Gastrocnemius medialis (tissue), 4 donors: ENCODE data around the gene KCNK15.

ENCODE experiments used
- POLR2A ChIP-seq, 2 donors: fragments of 450-650 bp; IDR thresholded peaks; one replicate each; pipeline ENCODE4 v1.6.1; 2017; ENCODE audit warnings: antibody characterized with exemption in 2 of 2, mild to moderate bottlenecking in 2 of 2, moderate library complexity in 2 of 2
- TF ChIP-seq, protein P1 (sequence below), 5 experiments: fragments of 450-650 bp in 3 of 5; fragments of 200-600 bp in 2 of 5; sonication (generic) in 2 of 5; IDR thresholded peaks in 4 of 5; conservative IDR thresholded peaks in 1 of 5; 1 replicate in 4 of 5; 2 replicates in 1 of 5; pipeline ENCODE4 v1.5.1; 2016 to 2019; ENCODE audit warnings: antibody characterized with exemption in 5 of 5, mild to moderate bottlenecking in 3 of 5, moderate library complexity in 3 of 5

DNA sequence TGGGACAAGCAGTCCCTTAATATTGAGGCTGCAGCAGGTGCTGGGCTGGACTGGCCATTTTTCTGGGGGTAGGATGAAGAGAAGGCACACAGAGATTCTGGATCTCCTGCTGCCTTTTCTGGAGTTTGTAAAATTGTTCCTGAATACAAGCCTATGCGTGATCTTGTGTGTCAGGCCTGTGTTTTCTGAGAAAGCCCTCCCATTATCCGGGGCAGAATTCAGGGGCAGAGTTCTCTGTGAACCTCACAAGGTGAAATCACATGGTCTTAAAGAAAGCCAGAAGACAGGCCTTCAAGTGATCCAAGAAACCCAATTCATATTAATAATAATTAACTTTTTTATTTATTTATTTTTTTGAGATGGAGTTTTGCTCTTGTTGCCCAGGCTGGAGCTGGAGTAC lies 18.0 kb upstream of the KCNK15 start:
- TF ChIP-seq, protein P1, sequence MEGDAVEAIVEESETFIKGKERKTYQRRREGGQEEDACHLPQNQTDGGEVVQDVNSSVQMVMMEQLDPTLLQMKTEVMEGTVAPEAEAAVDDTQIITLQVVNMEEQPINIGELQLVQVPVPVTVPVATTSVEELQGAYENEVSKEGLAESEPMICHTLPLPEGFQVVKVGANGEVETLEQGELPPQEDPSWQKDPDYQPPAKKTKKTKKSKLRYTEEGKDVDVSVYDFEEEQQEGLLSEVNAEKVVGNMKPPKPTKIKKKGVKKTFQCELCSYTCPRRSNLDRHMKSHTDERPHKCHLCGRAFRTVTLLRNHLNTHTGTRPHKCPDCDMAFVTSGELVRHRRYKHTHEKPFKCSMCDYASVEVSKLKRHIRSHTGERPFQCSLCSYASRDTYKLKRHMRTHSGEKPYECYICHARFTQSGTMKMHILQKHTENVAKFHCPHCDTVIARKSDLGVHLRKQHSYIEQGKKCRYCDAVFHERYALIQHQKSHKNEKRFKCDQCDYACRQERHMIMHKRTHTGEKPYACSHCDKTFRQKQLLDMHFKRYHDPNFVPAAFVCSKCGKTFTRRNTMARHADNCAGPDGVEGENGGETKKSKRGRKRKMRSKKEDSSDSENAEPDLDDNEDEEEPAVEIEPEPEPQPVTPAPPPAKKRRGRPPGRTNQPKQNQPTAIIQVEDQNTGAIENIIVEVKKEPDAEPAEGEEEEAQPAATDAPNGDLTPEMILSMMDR (IDR thresholded peaks at IDR 0.05 in 4 of 5, conservative IDR thresholded peaks at IDR 0.05 in 1 of 5) = no peak
- TF ChIP-seq POLR2A (IDR thresholded peaks at IDR 0.05) = no peak
